A673 (cell line): ENCODE results near the gene NAMPT.

Experiments used
- EZH2 ChIP-seq: fragments of 200-600 bp; sonication (generic); IDR thresholded peaks from 2 replicates; pipeline ENCODE4 v1.6.1; 2017; ENCODE audit warnings: borderline replicate concordance, low read depth, mild to moderate bottlenecking, mixed read lengths, antibody characterized with exemption, low read length; ENCODE audit not compliant: poor library complexity, severe bottlenecking
- TF ChIP-seq, protein P1 (sequence below): fragments of 300-800, 200-600 bp; sonication (generic); conservative IDR thresholded peaks from 2 replicates; pipeline ENCODE4 v1.5.1; 2017; ENCODE audit warnings: low read depth, mild to moderate bottlenecking, antibody characterized with exemption, low read length, moderate library complexity, mixed read lengths

DNA sequence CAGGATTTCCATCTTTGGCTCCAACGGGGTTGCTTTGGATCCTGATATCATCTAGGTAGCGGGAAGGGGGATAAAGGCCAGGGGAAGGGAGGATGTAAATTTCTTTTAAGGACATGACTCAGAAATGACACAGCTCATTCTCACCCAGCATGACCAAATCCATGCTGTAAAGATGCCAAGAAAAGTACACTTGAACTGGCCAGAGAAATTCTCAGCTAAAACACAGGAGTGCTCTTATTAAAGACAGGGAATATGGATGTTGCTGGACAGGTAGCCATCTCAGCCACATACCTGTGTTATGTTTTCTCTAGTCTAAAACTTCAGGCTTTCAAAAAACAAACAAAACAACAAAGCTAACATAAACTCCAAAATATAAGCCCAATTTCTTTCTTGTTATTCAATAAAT is 68.3 kb downstream of the NAMPT start:
- TF ChIP-seq, protein P1, sequence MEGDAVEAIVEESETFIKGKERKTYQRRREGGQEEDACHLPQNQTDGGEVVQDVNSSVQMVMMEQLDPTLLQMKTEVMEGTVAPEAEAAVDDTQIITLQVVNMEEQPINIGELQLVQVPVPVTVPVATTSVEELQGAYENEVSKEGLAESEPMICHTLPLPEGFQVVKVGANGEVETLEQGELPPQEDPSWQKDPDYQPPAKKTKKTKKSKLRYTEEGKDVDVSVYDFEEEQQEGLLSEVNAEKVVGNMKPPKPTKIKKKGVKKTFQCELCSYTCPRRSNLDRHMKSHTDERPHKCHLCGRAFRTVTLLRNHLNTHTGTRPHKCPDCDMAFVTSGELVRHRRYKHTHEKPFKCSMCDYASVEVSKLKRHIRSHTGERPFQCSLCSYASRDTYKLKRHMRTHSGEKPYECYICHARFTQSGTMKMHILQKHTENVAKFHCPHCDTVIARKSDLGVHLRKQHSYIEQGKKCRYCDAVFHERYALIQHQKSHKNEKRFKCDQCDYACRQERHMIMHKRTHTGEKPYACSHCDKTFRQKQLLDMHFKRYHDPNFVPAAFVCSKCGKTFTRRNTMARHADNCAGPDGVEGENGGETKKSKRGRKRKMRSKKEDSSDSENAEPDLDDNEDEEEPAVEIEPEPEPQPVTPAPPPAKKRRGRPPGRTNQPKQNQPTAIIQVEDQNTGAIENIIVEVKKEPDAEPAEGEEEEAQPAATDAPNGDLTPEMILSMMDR, result no peak
- TF ChIP-seq EZH2, result no peak
